OCI-LY7 (cell line): ENCODE results near the gene EML2. TPM values are rescaled to one million over a fixed set of nuclear protein-coding genes. Genes with fewer than 3 reads are reported as not detected.

ENCODE experiments used
- BruUV-seq: library from RNA; stranded (reverse); fragments of 400-500 nt; replicated peaks from 2 replicates; lab custom pipeline; 2021; lab: Mats Ljungman, UMichigan
- CTCF ChIA-PET: fragments of 300-600 bp; sonication (Branson Sonifier 250); formaldehyde crosslinking; loops from one replicate; lab custom pipeline; 2022; ENCODE audit warnings: antibody characterized with exemption; ENCODE audit not compliant: unreplicated experiment; lab: Charles Lee
- POLR2A ChIA-PET: fragments of 300-600 bp; sonication (Branson Sonifier 250); formaldehyde crosslinking; loops from one replicate; lab custom pipeline; 2022; ENCODE audit warnings: antibody characterized with exemption; lab: Charles Lee
- DNase-seq: peaks from one replicate; pipeline ENCODE4 v3.0.0-alpha.2; 2015; ENCODE audit warnings: low spot score
- H2AFZ ChIP-seq: fragments of 200-600 bp; sonication (generic), shearing (Covaris generic); 2 replicates; pipeline ENCODE4 v1.6.1; 2014; ENCODE audit warnings: mild to moderate bottlenecking, antibody characterized with exemption, low read length, moderate library complexity
- H3K27ac ChIP-seq: fragments of 200-600 bp; sonication (generic); 2 replicates; pipeline ENCODE4 v1.5.1; 2014; ENCODE audit warnings: mixed run types, low read depth, mild to moderate bottlenecking, moderate library complexity, low read length, inconsistent platforms; ENCODE audit not compliant: poor library complexity, severe bottlenecking
- H3K36me3 ChIP-seq: fragments of 200-600 bp; sonication (generic); 2 replicates; pipeline ENCODE4 v1.6.1; 2014; ENCODE audit warnings: mild to moderate bottlenecking, antibody characterized with exemption, low read length, moderate library complexity, mixed read lengths; ENCODE audit not compliant: insufficient read depth
- H3K4me1 ChIP-seq: fragments of 200-600 bp; sonication (generic); 2 replicates; pipeline ENCODE4 v1.5.1; 2014; ENCODE audit warnings: mild to moderate bottlenecking, low read length; ENCODE audit not compliant: insufficient read depth, poor library complexity, severe bottlenecking
- H3K4me2 ChIP-seq: fragments of 200-600 bp; sonication (generic); 2 replicates; pipeline ENCODE4 v1.6.1; 2014; ENCODE audit warnings: mild to moderate bottlenecking, low read length
- H3K4me3 ChIP-seq: fragments of 200-600 bp; sonication (generic); 2 replicates; pipeline ENCODE4 v1.5.1; 2014; ENCODE audit warnings: mild to moderate bottlenecking, low read depth, low read length; ENCODE audit not compliant: poor library complexity, severe bottlenecking
- H3K79me2 ChIP-seq: fragments of 200-600 bp; sonication (generic); 2 replicates; pipeline ENCODE4 v1.6.1; 2016; ENCODE audit warnings: low read depth, mild to moderate bottlenecking, low read length, moderate library complexity, mixed read lengths; ENCODE audit not compliant: insufficient read depth
- H3K9me2 ChIP-seq: fragments of 200-600 bp; sonication (generic); 2 replicates; pipeline ENCODE4 v1.6.1; 2016; ENCODE audit warnings: mild to moderate bottlenecking, low read length, mixed read lengths; ENCODE audit not compliant: insufficient read depth
- H3K9me3 ChIP-seq: fragments of 200-600 bp; sonication (generic); 2 replicates; pipeline ENCODE4 v1.6.1; 2014; ENCODE audit warnings: mild to moderate bottlenecking, mixed run types, low read length, mixed read lengths
- H4K20me1 ChIP-seq: fragments of 200-600 bp; sonication (generic); 2 replicates; pipeline ENCODE4 v1.6.1; 2014; ENCODE audit warnings: mild to moderate bottlenecking, antibody characterized with exemption, low read length, moderate library complexity, mixed read lengths; ENCODE audit not compliant: insufficient read depth
- CTCF ChIP-seq: fragments of 200-600 bp; sonication (generic); conservative IDR thresholded peaks from 2 replicates; pipeline ENCODE4 v1.5.1; 2014; ENCODE audit warnings: mild to moderate bottlenecking, antibody characterized with exemption, low read length, moderate library complexity, mixed read lengths
- EZH2phosphoT487 ChIP-seq: fragments of 200-600 bp; sonication (generic); IDR thresholded peaks from 2 replicates; pipeline ENCODE4 v1.6.1; 2018; ENCODE audit warnings: low read depth, borderline replicate concordance, mild to moderate bottlenecking, mixed run types, antibody characterized with exemption, low read length, moderate library complexity, mixed read lengths
- intact Hi-C: fragments of 100-400 bp; cut with micrococcal nuclease; formaldehyde crosslinking; loops from one replicate; pipeline ENCODE4 v1.10.0; 2022; ENCODE audit not compliant: unreplicated experiment
- total RNA-seq, 2 experiments: library from RNA; depleted of rRNA in 1 of 2; stranded (reverse); fragments of >200 nt in 1 of 2; shearing (Covaris generic) in 1 of 2; gene quantifications; 2 replicates each; pipeline ENCODE4 v1.2.3, GENCODE V29; 2014 to 2022

Gene EML2
- total RNA-seq, 2 experiments from 2014 or later, result 26.1 to 47.5 TPM

DNA sequence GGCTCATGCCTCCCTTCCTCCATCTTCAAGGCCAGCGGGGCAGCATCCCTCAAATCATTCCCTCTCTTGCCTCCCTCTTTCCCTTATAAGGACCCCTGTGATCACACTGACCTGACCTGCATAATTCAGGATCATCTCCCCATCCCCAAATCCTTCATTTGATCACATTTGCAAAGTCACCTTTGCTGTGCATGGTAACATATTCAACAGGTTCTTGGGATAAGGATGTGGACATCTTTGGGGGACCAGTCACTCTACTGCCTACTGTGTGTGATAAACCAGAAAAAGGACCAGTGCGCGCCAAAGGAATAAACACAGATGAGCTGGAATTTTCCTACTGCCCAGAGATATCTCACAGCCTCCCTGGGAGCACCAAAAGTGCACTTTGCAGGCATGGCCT, 62.5 kb downstream of the EML2 start:
- TF ChIP-seq CTCF (no peak), EZH2phosphoT487 (no peak)
- intact Hi-C loops, result no loop called here
- ChIA-PET CTCF (no interaction called here), POLR2A (interaction anchor here (0.7 kb wide), 1 partner anchor 78 kb away, joined by 3 read pairs; no protein-coding TSS in a partner anchor)
- H3K4me2 ChIP-seq, result no peak overlapping the region
- 0 out of 2 replicates have a peak, but pooled peaks cover 1% of the 10 kb centered on the region for H4K20me1 ChIP-seq
- no TSS peak for BruUV-seq
- peaks cover 9% of the 10 kb centered on the region; the same call in 1 of the 2 replicates for H3K79me2 ChIP-seq
- H3K4me3 ChIP-seq, result no peak overlapping the region
- DNase-seq, result no peak
- no peak overlapping the region for H2AFZ ChIP-seq
- no peaks in the 10 kb centered on the region for H3K9me3 ChIP-seq
- peaks cover 4% of the 10 kb centered on the region for H3K4me1 ChIP-seq
- H3K36me3 ChIP-seq, result peaks cover 12% of the 10 kb centered on the region
- H3K27ac ChIP-seq, result no peak overlapping the region
- H3K9me2 ChIP-seq, result no peaks in the 10 kb centered on the region

DNA sequence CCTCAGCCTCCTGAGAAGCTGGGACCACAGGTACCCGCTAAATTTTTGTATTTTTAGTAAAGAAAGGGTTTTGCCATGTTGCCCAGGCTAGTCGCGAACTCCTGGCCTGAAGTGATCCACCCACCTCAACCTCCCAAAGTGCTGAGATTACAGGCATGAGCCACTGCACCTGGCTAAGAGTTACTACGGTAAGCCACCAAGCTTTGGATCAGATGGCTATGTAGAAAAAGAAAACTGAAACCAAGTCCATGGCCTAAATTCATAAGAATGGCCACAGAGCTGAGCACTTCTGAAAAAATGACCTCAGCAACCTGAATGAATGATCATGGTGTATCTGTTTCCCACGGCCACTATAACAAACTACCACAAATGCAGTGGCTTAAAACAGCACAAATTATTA, 64.0 kb downstream of the EML2 start:
- no peak overlapping the region for H3K27ac ChIP-seq

More for the DNA sequence above, 64.0 kb downstream of the EML2 start:
- CTCF ChIA-PET, result no interaction called here
- intact Hi-C loops, result no loop called here
- no peak overlapping the region for H3K4me2 ChIP-seq
- H3K9me2 ChIP-seq, result no peaks in the 10 kb centered on the region
- H3K4me1 ChIP-seq, result peaks cover 4% of the 10 kb centered on the region
- H4K20me1 ChIP-seq, result 0 out of 2 replicates have a peak, but pooled peaks cover 3% of the 10 kb centered on the region
- POLR2A ChIA-PET, result no interaction called here
- 0 out of 2 replicates have a peak, but pooled peaks cover 6% of the 10 kb centered on the region for H3K36me3 ChIP-seq
- no peaks in the 10 kb centered on the region for H3K9me3 ChIP-seq
- H2AFZ ChIP-seq, result no peak overlapping the region
- no peak overlapping the region for H3K4me3 ChIP-seq
- no peaks in the 10 kb centered on the region for H3K79me2 ChIP-seq
- DNase-seq, result no peak
- no peak for TF ChIP-seq CTCF
- no peak for TF ChIP-seq EZH2phosphoT487
- no TSS peak for BruUV-seq
